Endodermal cell (in vitro differentiated cells): ENCODE results near the gene CDKN3. TPM values are rescaled to one million over a fixed set of nuclear protein-coding genes. Genes with fewer than 3 reads are reported as not detected.

Experiments
- DNase-seq: peaks from one replicate; pipeline ENCODE4 v3.0.0-alpha.2; 2017
- H3K27ac ChIP-seq: 2 replicates; pipeline ENCODE4 v1.5.1; 2013; ENCODE audit warnings: mild to moderate bottlenecking, low read depth, low read length, moderate library complexity
- H3K27me3 ChIP-seq: 2 replicates; pipeline ENCODE4 v1.6.1; 2013; ENCODE audit warnings: mild to moderate bottlenecking, low read length, moderate library complexity; ENCODE audit not compliant: insufficient read depth, control insufficient read depth, poor library complexity, severe bottlenecking
- H3K36me3 ChIP-seq: 2 replicates; pipeline ENCODE4 v1.7.0; 2013; ENCODE audit warnings: mild to moderate bottlenecking, low read length, moderate library complexity; ENCODE audit not compliant: control insufficient read depth, insufficient read depth
- H3K4me1 ChIP-seq: one replicate; pipeline ENCODE4 v1.7.0; 2013; ENCODE audit warnings: low read length; ENCODE audit not compliant: control insufficient read depth, insufficient read depth
- H3K4me3 ChIP-seq: 2 replicates; pipeline ENCODE4 v1.5.1; 2013; ENCODE audit warnings: mild to moderate bottlenecking, low read length, moderate library complexity
- H3K9ac ChIP-seq: 2 replicates; pipeline ENCODE4 v1.6.1; 2013; ENCODE audit warnings: mild to moderate bottlenecking, low read length, moderate library complexity; ENCODE audit not compliant: poor library complexity, severe bottlenecking; ENCODE audit errors: extremely low read depth
- H3K9me3 ChIP-seq: 2 replicates; pipeline ENCODE4 v1.6.1; 2013; ENCODE audit warnings: mild to moderate bottlenecking, low read length, moderate library complexity; ENCODE audit not compliant: control insufficient read depth
- H3K27ac Mint-ChIP-seq: 2 replicates; pipeline ENCODE4 v1.8.0; 2020; ENCODE audit warnings: mixed read lengths
- H3K27me3 Mint-ChIP-seq: 2 replicates; pipeline ENCODE4 v1.8.0; 2021; ENCODE audit warnings: mild to moderate bottlenecking, mixed read lengths; ENCODE audit not compliant: insufficient read depth
- H3K36me3 Mint-ChIP-seq: 2 replicates; pipeline ENCODE4 v1.8.0; 2020; ENCODE audit warnings: low read depth, mixed read lengths
- H3K4me1 Mint-ChIP-seq: 2 replicates; pipeline ENCODE4 v1.8.0; 2020; ENCODE audit warnings: mixed read lengths
- H3K4me3 Mint-ChIP-seq: 2 replicates; pipeline ENCODE4 v1.8.0; 2020; ENCODE audit warnings: mild to moderate bottlenecking, moderate library complexity, mixed read lengths
- H3K9me3 Mint-ChIP-seq: 2 replicates; pipeline ENCODE4 v1.8.0; 2020; ENCODE audit warnings: mild to moderate bottlenecking, mixed read lengths
- whole genome bisulfite sequencing, 2 experiments: methylation state at CpG; one replicate each; pipeline versions ENCODE4 v1.1.5 to v1.1.7; 2013; ENCODE audit warnings: missing lambda C conversion rate in 2 of 2, mixed read lengths in 1 of 2; ENCODE audit not compliant: insufficient coverage in 1 of 2, insufficient read length in 1 of 2; 5-methylcytosine and 5-hydroxymethylcytosine counted together
- long read RNA-seq, 4 experiments: library from polyadenylated mRNA in 2 of 4; library from RNA in 1 of 4; library from capped mRNA in 1 of 4; stranded (forward) in 3 of 4; unstranded in 1 of 4; transcript quantifications; one replicate each; pipeline ENCODE4 v2.0.0, GENCODE V29; 2020 to 2021; ENCODE audit warnings: inconsistent platforms in 1 of 4
- polyA plus RNA-seq, 2 experiments: library from polyadenylated mRNA; stranded (reverse); fragments of 50-300 nt; gene quantifications; one replicate each; pipeline ENCODE4 v1.2.3, GENCODE V29; 2013
- total RNA-seq, 2 donors: library from RNA; stranded (reverse); fragmentation: NEBNext Ultra II Directional in 1 of 2; extraction: Animal tissue kit (Norgen Biotek cat#: 25700) in 1 of 2; gene quantifications; 2 replicates in 1 of 2; 3 replicates in 1 of 2; pipeline ENCODE4 v1.2.1, GENCODE V29; 2021
- TF ChIP-seq, protein P1 (sequence below): fragments of 200-600 bp; sonication (generic); conservative IDR thresholded peaks from 2 replicates; pipeline ENCODE4 v1.5.0; 2021; ENCODE audit warnings: antibody characterized with exemption, mild to moderate bottlenecking

The CDKN3 gene, protein sequence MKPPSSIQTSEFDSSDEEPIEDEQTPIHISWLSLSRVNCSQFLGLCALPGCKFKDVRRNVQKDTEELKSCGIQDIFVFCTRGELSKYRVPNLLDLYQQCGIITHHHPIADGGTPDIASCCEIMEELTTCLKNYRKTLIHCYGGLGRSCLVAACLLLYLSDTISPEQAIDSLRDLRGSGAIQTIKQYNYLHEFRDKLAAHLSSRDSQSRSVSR
- total RNA-seq, result 10 to 100 TPM; 31.5 to 39.8 TPM
- 77.0 TPM for polyA plus RNA-seq (2013, experiment 1 of 2)
- 85.0 TPM for polyA plus RNA-seq (2013, experiment 2 of 2)
- long read RNA-seq, experiment 1, transcript CDKN3-202 (8 exons, 893 nt), result major isoform, 16 of 26 reads
- long read RNA-seq, experiment 1, partial matches to known transcripts, result 3 of 26 reads
- long read RNA-seq, experiment 1, other reads (novel, unspliced or antisense), result 7 of 26 reads
- long read RNA-seq, experiment 2, transcript CDKN3-202 (8 exons, 893 nt), result major isoform, 31 of 45 reads
- long read RNA-seq, experiment 2, partial matches to known transcripts, result 0 of 45 reads
- long read RNA-seq, experiment 2, other reads (novel, unspliced or antisense), result 13 of 45 reads
- long read RNA-seq, experiment 3, transcript CDKN3-202 (8 exons, 893 nt), result major isoform, 11 of 16 reads
- long read RNA-seq, experiment 3, partial matches to known transcripts, result 1 of 16 reads
- long read RNA-seq, experiment 3, other reads (novel, unspliced or antisense), result 4 of 16 reads
- long read RNA-seq, experiment 4, transcript CDKN3-202 (8 exons, 893 nt), result major isoform, 85 of 113 reads
- long read RNA-seq, experiment 4, partial matches to known transcripts, result 1 of 113 reads
- long read RNA-seq, experiment 4, other reads (novel, unspliced or antisense), result 22 of 113 reads

DNA sequence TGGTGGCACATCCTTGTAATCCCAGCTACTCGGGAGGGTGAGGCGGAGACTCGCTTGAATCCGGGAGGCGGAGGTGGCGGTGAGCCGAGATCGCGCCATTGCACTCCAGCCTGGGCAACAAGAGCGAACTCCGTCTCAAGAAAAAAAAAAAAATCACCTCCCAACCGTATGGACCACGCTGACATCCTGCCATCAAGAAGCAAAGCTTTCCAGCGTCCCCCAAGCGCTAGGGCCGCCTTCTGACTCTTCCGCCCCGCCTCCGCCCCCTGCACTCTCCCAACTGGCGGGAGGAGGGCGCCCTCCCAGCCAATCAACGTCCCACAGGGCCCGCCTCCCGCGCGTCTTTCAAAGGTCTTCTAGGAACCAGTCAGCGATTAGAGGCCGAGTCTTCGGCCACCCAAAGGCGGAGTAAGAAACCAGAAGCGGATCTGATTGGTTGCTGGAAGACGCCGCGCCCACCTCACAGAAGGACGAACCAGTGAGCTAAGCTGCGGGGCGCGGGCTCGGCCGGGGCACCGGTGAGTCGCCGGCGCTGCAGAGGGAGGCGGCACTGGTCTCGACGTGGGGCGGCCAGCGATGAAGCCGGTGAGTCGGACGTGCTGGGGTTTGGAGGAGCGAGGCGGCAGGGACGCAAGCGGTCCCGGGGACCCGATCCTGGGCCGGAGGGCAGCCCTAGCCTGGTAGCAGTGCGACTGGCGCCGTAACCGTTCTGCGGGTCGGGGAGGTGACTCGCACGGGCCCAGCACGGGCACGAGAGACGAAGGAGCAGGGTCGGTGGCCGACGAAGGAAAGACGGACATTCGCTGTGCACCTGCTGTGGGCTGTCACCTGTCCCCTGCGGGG lies at the start of gene CDKN3:
CDKN3 (plus strand) TSS at position 515 of the 843 bp plus-strand sequence; CDS start at position 577, 62 bp downstream.
- TF ChIP-seq, protein P1, sequence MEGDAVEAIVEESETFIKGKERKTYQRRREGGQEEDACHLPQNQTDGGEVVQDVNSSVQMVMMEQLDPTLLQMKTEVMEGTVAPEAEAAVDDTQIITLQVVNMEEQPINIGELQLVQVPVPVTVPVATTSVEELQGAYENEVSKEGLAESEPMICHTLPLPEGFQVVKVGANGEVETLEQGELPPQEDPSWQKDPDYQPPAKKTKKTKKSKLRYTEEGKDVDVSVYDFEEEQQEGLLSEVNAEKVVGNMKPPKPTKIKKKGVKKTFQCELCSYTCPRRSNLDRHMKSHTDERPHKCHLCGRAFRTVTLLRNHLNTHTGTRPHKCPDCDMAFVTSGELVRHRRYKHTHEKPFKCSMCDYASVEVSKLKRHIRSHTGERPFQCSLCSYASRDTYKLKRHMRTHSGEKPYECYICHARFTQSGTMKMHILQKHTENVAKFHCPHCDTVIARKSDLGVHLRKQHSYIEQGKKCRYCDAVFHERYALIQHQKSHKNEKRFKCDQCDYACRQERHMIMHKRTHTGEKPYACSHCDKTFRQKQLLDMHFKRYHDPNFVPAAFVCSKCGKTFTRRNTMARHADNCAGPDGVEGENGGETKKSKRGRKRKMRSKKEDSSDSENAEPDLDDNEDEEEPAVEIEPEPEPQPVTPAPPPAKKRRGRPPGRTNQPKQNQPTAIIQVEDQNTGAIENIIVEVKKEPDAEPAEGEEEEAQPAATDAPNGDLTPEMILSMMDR, result peak; percentile 64
- H3K27ac Mint-ChIP-seq, result peak within 1 kb of the TSS; percentile 16
- WGBS, 2 experiments, result 3 to 5% methylated on average over 42 to 76 of the region's 76 CpGs
- Histone ChIP-seq H3K27ac (no peak within 1 kb of the TSS), H3K36me3 (peaks cover 7% of the 10 kb centered on the region), H3K4me3 (peak within 1 kb of the TSS; percentile 90), H3K4me1 (no peaks in the 10 kb centered on the region), H3K27me3 (no peaks in the 10 kb centered on the region), H3K9ac (peak within 1 kb of the TSS; percentile 58), H3K9me3 (no peaks in the 10 kb centered on the region)
- peak within 1 kb of the TSS; percentile 78 for H3K4me3 Mint-ChIP-seq
- peaks cover 1% of the 10 kb centered on the region for H3K9me3 Mint-ChIP-seq
- H3K4me1 Mint-ChIP-seq, result peaks cover 14% of the 10 kb centered on the region
- H3K36me3 Mint-ChIP-seq, result peaks cover 5% of the 10 kb centered on the region
- H3K27me3 Mint-ChIP-seq, result peaks cover 10% of the 10 kb centered on the region
- peak; percentile 99 for DNase-seq

DNA sequence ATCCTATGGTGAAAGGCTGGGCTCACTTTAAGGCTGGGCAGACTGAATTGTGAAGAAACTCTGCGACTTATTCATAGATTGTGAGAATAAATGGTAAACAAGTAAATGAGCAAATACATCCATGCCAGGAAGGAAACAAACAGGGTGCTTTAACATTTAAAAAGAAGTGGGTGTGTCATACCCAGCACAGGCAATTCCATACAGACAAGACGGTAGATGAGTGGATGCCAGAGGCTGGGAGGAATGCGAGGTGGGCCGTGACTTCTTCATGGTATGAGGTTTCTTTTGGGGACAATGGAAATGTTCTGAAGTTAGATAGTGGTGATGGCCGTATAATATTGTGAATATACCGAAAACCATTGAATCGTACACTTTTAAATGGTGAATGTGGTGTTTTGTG lies 49.8 kb upstream of the CDKN3 start:
- Mint-ChIP-seq H3K9me3 (no peaks in the 10 kb centered on the region), H3K27me3 (no peaks in the 10 kb centered on the region), H3K27ac (no peak overlapping the region), H3K36me3 (no peaks in the 10 kb centered on the region), H3K4me3 (no peak overlapping the region), H3K4me1 (peaks cover 9% of the 10 kb centered on the region)
- TF ChIP-seq, protein P1, result no peak
- no peak overlapping the region for H3K9ac ChIP-seq
- no peak overlapping the region for H3K4me3 ChIP-seq
- WGBS, 2 experiments, result 73 to 81% methylated on average over 3 to 6 of the region's 7 CpGs
- H3K4me1 ChIP-seq, result no peaks in the 10 kb centered on the region
- peaks cover 4% of the 10 kb centered on the region for H3K9me3 ChIP-seq
- H3K27ac ChIP-seq, result no peak overlapping the region
- no peak for DNase-seq
- no peaks in the 10 kb centered on the region for H3K27me3 ChIP-seq
- no peaks in the 10 kb centered on the region for H3K36me3 ChIP-seq
